GM12892 (cell line): ENCODE measurements around the gene VPS33A.

Source experiments
- DNase-seq: peaks from one replicate; pipeline ENCODE4 v3.0.0; 2011; ENCODE audit not compliant: insufficient read length
- FAIRE-seq: peaks from 2 replicates; lab custom pipeline; 2011; peaks lifted over from hg19 to GRCh38; lab: Jason Lieb, UNC
- POLR2A ChIP-seq: IDR thresholded peaks from 2 replicates; pipeline ENCODE4 v1.6.1; 2011; ENCODE audit warnings: low read depth, low read length, control low read depth
- POLR2AphosphoS5 ChIP-seq: IDR thresholded peaks from 2 replicates; pipeline ENCODE4 v1.6.1; 2011; ENCODE audit warnings: low read depth, low read length, control low read depth
- TAF1 ChIP-seq: IDR thresholded peaks from 2 replicates; pipeline ENCODE4 v1.6.1; 2011; ENCODE audit warnings: low read depth, mild to moderate bottlenecking, control low read depth, low read length, borderline replicate concordance

Gene VPS33A

GRCh38 chr12:122225683-122226365 lies 40.5 kb downstream of the VPS33A start, which contains the start of gene DIABLO:
Gene DIABLO (minus strand): TSS chr12:122226052. CDS start chr12:122226014, 38 bp downstream.
- FAIRE-seq (peak; percentile 99), DNase-seq (peak; percentile 91)
- peak; percentile 93 for TF ChIP-seq TAF1
- peak; percentile 95 for TF ChIP-seq POLR2A
- TF ChIP-seq POLR2AphosphoS5 = peak; percentile 96

- TF ChIP-seq POLR2A = no peak
- TF ChIP-seq POLR2AphosphoS5 = no peak
- TF ChIP-seq TAF1 = no peak
- no peak for FAIRE-seq
Observed at GRCh38 chr12:122216445-122216844, 49.8 kb downstream of the VPS33A start.

GRCh38 chr12:122215771-122216170 lies 50.5 kb downstream of the VPS33A start:
- TF ChIP-seq POLR2AphosphoS5 (no peak), POLR2A (no peak), TAF1 (no peak)
- FAIRE-seq (no peak), DNase-seq (no peak)

More at GRCh38 chr12:122216445-122216844, 49.8 kb downstream of the VPS33A start:
- no peak for DNase-seq

- no peak for TF ChIP-seq TAF1
- TF ChIP-seq POLR2AphosphoS5 = no peak
- TF ChIP-seq POLR2A = no peak
- FAIRE-seq = no peak
- DNase-seq = no peak
Observed at GRCh38 chr12:122208073-122208820, 58.0 kb downstream of the VPS33A start.

GRCh38 chr12:122207391-122207790 lies 58.9 kb downstream of the VPS33A start:
- FAIRE-seq (no peak), DNase-seq (no peak)
- no peak for TF ChIP-seq POLR2AphosphoS5
- no peak for TF ChIP-seq POLR2A
- TF ChIP-seq TAF1 = no peak

GRCh38 chr12:122206976-122207375 lies 59.3 kb downstream of the VPS33A start:
- FAIRE-seq (no peak), DNase-seq (no peak)
- no peak for TF ChIP-seq POLR2AphosphoS5
- no peak for TF ChIP-seq TAF1
- no peak for TF ChIP-seq POLR2A

GRCh38 chr12:122206111-122206881 lies 60.0 kb downstream of the VPS33A start:
- no peak for DNase-seq
- no peak for TF ChIP-seq TAF1
- peak; percentile 16; the same call in 1 of the 2 replicates for TF ChIP-seq POLR2A
- no peak for TF ChIP-seq POLR2AphosphoS5
- no peak for FAIRE-seq

GRCh38 chr12:122205053-122205925 lies 61.0 kb downstream of the VPS33A start:
- TF ChIP-seq TAF1 (no peak), POLR2AphosphoS5 (no peak), POLR2A (no peak)
- FAIRE-seq (no peak), DNase-seq (no peak)

- TF ChIP-seq POLR2A (no peak), TAF1 (no peak), POLR2AphosphoS5 (no peak)
- FAIRE-seq (no peak), DNase-seq (no peak)
Observed at GRCh38 chr12:122204167-122205052, 61.9 kb downstream of the VPS33A start.
